DMS79 (cell line): Measurements from ENCODE around the gene SNX12.

ENCODE experiments used
- DNase-seq: peaks from one replicate; lab custom pipeline; 2025; lab: John Stamatoyannopoulos, UW

SNX12 gene

GRCh38 chrX:71068044-71068918 lies at the start of gene SNX12:
Gene SNX12 (minus strand): TSS chrX:71068334. CDS start chrX:71068306, 28 bp downstream.
- DNase-seq: peak; percentile 93

GRCh38 chrX:71117358-71117757 lies 49.2 kb upstream of the SNX12 start:
- no peak for DNase-seq

- no peak for DNase-seq
Observed at GRCh38 chrX:71111921-71112431, 43.8 kb upstream of the SNX12 start.

- no peak for DNase-seq
Observed at GRCh38 chrX:71111141-71111843, 43.2 kb upstream of the SNX12 start, which contains the start of gene IL2RG. Gene IL2RG (minus strand): TSS chrX:71111577. CDS start chrX:71111539, 38 bp downstream.

- DNase-seq: no peak
Observed at GRCh38 chrX:71109051-71109450, 40.9 kb upstream of the SNX12 start.

GRCh38 chrX:71107762-71108360 lies 39.7 kb upstream of the SNX12 start:
- no peak for DNase-seq

GRCh38 chrX:71107245-71107644 lies 39.1 kb upstream of the SNX12 start:
- DNase-seq: no peak

GRCh38 chrX:71106427-71106826 lies 38.3 kb upstream of the SNX12 start, which contains the start of gene CXorf65:
Gene CXorf65 (minus strand): TSS chrX:71106740. CDS start chrX:71106556, 184 bp downstream.
- no peak for DNase-seq

GRCh38 chrX:71105628-71106027 lies 37.5 kb upstream of the SNX12 start:
- DNase-seq: no peak

- DNase-seq: no peak
Observed at GRCh38 chrX:71103110-71103983, 35.2 kb upstream of the SNX12 start.

GRCh38 chrX:71102292-71102691 lies 34.2 kb upstream of the SNX12 start:
- DNase-seq: no peak

GRCh38 chrX:71100581-71101505 lies 32.7 kb upstream of the SNX12 start:
- no peak for DNase-seq

- DNase-seq: no peak
Observed at GRCh38 chrX:71099736-71100135, 31.6 kb upstream of the SNX12 start.

- no peak for DNase-seq
Observed at GRCh38 chrX:71098951-71099506, 30.9 kb upstream of the SNX12 start.

- DNase-seq: no peak
Observed at GRCh38 chrX:71098302-71098701, 30.2 kb upstream of the SNX12 start.

GRCh38 chrX:71096760-71097032 lies 28.6 kb upstream of the SNX12 start:
- no peak for DNase-seq

GRCh38 chrX:71095981-71096759 lies 28.0 kb upstream of the SNX12 start:
- peak; percentile 3 for DNase-seq

GRCh38 chrX:71095555-71095980 lies 27.4 kb upstream of the SNX12 start, which contains the start of gene FOXO4:
Gene FOXO4 (plus strand): TSS chrX:71095851. CDS start chrX:71096529, 678 bp downstream.
- peak; percentile 64 for DNase-seq

- no peak for DNase-seq
Observed at GRCh38 chrX:71095033-71095432, 26.9 kb upstream of the SNX12 start.
